SK-N-MC (cell line): ENCODE measurements around the gene ZNG1F.
"Not testable (repeated sequence)": the region's sequence is repeated elsewhere in the genome, so short reads cannot be mapped to it uniquely, and the experiment has no call there.

Experiments
- EZH2 ChIP-seq: fragments of 200-600 bp; sonication (generic); IDR thresholded peaks from one replicate; pipeline ENCODE4 v1.6.1; 2017; ENCODE audit warnings: antibody characterized with exemption
- FOXP2 ChIP-seq: optimal IDR thresholded peaks from 2 replicates; pipeline ENCODE3; 2011; ENCODE audit warnings: mild to moderate bottlenecking, moderate library complexity; ENCODE audit not compliant: insufficient read depth; ENCODE audit errors: extremely low read length, control extremely low read depth
- POLR2AphosphoS5 ChIP-seq: IDR thresholded peaks from 2 replicates; pipeline ENCODE4 v1.6.1; 2012; ENCODE audit warnings: mild to moderate bottlenecking, low read depth, low read length, borderline replicate concordance

GRCh38 chr9:41189217-41189616 is at the start of gene ZNG1F:
- TF ChIP-seq EZH2, POLR2AphosphoS5, FOXP2: not testable (repeated sequence)
